ENCODE results near the gene TMEM214. TPM values are rescaled to one million over a fixed set of nuclear protein-coding genes. Genes with fewer than 3 reads are reported as not detected.
A peak's percentile ranks its signal among the peaks of the same experiment; 100 is the strongest.

Gene TMEM214
- total RNA-seq, 1 experiment from 2014 or later, result 77.8 TPM

- in situ Hi-C loops (cut with HindIII; ENCODE audit: low pct_unique_long_range_greater_than_20kb, low sequenced_read_pairs) (no loop called here), intact Hi-C loops (cut with micrococcal nuclease; ENCODE audit: unreplicated experiment) (no loop called here)
- H3K36me3 ChIP-seq (ENCODE audit: control insufficient read depth, insufficient read depth, low read length), result peaks cover 6% of the 10 kb centered on the region
- H3K27ac ChIP-seq (ENCODE audit: low read length), result no peak overlapping the region
- H3K4me3 ChIP-seq (ENCODE audit: low read depth in 2 of 2, low read length in 2 of 2), result no peak overlapping the region
- no peaks in the 10 kb centered on the region for H3K27me3 ChIP-seq (ENCODE audit: control insufficient read depth, insufficient read depth, low read length)
- no peak for TF ChIP-seq SIN3A (IDR thresholded peaks at IDR 0.05; ENCODE audit: borderline replicate concordance, insufficient read depth, low read depth, low read length)
- no peak for TF ChIP-seq TCF7L2 (IDR thresholded peaks at IDR 0.05; ENCODE audit: low read depth, low read length)
- no peak for TF ChIP-seq CTCF (IDR thresholded peaks at IDR 0.05)
- TF ChIP-seq POLR2AphosphoS5 (IDR thresholded peaks at IDR 0.05; ENCODE audit: low read depth, low read length), result no peak
- TF ChIP-seq, protein P1, sequence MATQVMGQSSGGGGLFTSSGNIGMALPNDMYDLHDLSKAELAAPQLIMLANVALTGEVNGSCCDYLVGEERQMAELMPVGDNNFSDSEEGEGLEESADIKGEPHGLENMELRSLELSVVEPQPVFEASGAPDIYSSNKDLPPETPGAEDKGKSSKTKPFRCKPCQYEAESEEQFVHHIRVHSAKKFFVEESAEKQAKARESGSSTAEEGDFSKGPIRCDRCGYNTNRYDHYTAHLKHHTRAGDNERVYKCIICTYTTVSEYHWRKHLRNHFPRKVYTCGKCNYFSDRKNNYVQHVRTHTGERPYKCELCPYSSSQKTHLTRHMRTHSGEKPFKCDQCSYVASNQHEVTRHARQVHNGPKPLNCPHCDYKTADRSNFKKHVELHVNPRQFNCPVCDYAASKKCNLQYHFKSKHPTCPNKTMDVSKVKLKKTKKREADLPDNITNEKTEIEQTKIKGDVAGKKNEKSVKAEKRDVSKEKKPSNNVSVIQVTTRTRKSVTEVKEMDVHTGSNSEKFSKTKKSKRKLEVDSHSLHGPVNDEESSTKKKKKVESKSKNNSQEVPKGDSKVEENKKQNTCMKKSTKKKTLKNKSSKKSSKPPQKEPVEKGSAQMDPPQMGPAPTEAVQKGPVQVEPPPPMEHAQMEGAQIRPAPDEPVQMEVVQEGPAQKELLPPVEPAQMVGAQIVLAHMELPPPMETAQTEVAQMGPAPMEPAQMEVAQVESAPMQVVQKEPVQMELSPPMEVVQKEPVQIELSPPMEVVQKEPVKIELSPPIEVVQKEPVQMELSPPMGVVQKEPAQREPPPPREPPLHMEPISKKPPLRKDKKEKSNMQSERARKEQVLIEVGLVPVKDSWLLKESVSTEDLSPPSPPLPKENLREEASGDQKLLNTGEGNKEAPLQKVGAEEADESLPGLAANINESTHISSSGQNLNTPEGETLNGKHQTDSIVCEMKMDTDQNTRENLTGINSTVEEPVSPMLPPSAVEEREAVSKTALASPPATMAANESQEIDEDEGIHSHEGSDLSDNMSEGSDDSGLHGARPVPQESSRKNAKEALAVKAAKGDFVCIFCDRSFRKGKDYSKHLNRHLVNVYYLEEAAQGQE (IDR thresholded peaks at IDR 0.05; ENCODE audit: insufficient read depth in 1 of 2, low read depth in 2 of 2, low read length in 1 of 2), result no peak
- no peaks in the 10 kb centered on the region for H3K4me1 ChIP-seq (ENCODE audit: control insufficient read depth, insufficient read depth, low read length)
- no peaks in the 10 kb centered on the region for H3K9me3 ChIP-seq (ENCODE audit: control insufficient read depth, insufficient read depth, low read depth, low read length)
- ATAC-seq, result peak; percentile 20; the same call in 1 of the 2 replicates
- POLR2A ChIA-PET, result no interaction called here
- DNase-seq (ENCODE audit: low read depth, low spot score), result no peak
- no TSS peak for BruUV-seq (replicated peaks)
- CTCF ChIA-PET, result interaction anchor here (0.5 kb wide), 1 partner anchor 221 kb away, joined by 3 read pairs; no protein-coding TSS in a partner anchor
Observed at GRCh38 chr2:27059141-27059820, 26.5 kb downstream of the TMEM214 start.

DNA sequence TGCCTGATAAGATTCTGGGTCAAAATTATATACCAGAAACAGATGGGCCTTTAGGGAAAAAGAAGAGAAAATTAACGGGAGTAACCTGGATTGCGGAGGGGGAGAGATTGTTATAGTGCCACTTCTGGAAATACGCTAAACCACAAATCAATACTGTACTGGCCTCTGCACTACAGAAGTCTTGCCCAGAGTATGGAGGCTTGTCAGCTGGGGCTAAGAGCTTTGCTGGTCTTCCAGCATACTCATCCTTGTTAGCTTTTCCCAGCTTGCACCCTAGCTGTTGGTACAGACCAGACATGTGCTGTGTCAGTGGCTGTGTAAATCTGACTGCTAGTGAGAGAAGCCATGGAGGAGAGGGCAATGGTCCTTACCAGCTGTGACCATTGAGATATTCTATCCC, 27.6 kb downstream of the TMEM214 start:
- H3K36me3 ChIP-seq (ENCODE audit: control insufficient read depth, insufficient read depth, low read length), result peaks cover 5% of the 10 kb centered on the region; the same call in 1 of the 2 replicates
- intact Hi-C loops (cut with micrococcal nuclease; ENCODE audit: unreplicated experiment), result no loop called here
- ChIA-PET CTCF (interaction anchor here (0.7 kb wide), 1 partner anchor 9 kb away, joined by 9 read pairs; the partner anchor contains the start of gene AGBL5), POLR2A (no interaction called here)
- no peak overlapping the region for H3K4me3 ChIP-seq (ENCODE audit: low read depth in 2 of 2, low read length in 2 of 2)
- H3K4me1 ChIP-seq (ENCODE audit: control insufficient read depth, insufficient read depth, low read length), result no peaks in the 10 kb centered on the region
- in situ Hi-C loops (cut with HindIII; ENCODE audit: low pct_unique_long_range_greater_than_20kb, low sequenced_read_pairs), result no loop called here
- H3K27ac ChIP-seq (ENCODE audit: low read length), result no peak overlapping the region
- DNase-seq (ENCODE audit: low read depth, low spot score), result no peak
- BruUV-seq (replicated peaks), result no TSS peak
- 0 out of 2 replicates have a peak, but pooled peaks have one; percentile 8 for ATAC-seq
- H3K9me3 ChIP-seq (ENCODE audit: control insufficient read depth, insufficient read depth, low read depth, low read length), result no peaks in the 10 kb centered on the region
- peak; percentile 29; the same call in 1 of the 2 replicates for TF ChIP-seq POLR2AphosphoS5 (IDR thresholded peaks at IDR 0.05; ENCODE audit: low read depth, low read length)
- TF ChIP-seq TCF7L2 (IDR thresholded peaks at IDR 0.05; ENCODE audit: low read depth, low read length), result no peak
- TF ChIP-seq, protein P1 (IDR thresholded peaks at IDR 0.05; ENCODE audit: insufficient read depth in 1 of 2, low read depth in 2 of 2, low read length in 1 of 2), result no peak
- TF ChIP-seq SIN3A (IDR thresholded peaks at IDR 0.05; ENCODE audit: borderline replicate concordance, insufficient read depth, low read depth, low read length), result no peak
- no peaks in the 10 kb centered on the region for H3K27me3 ChIP-seq (ENCODE audit: control insufficient read depth, insufficient read depth, low read length)
